ENCODE results near the gene ZNF491.

ZNF491 gene

DNA sequence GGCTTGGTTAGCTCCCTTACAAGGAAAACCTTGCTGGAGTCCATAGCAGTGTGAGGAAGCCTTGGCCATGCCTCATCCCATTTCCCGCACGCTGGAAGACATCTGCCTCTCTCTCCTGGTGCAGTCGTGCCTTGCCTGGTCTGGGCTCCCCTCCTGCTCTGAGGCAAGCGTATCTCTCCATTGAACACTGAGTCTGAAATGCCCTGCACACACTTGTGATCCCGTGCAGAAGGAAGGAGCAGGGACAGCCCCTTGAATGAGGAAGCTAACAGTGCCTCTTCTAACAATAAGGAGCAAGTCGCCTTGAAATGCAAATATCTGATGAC, 15.3 kb downstream of the ZNF491 start:
- H3K27ac ChIP-seq (ENCODE audit: extremely low read depth, low read depth, low read length) = no peak overlapping the region
- POLR2A ChIA-PET = interaction anchor here (0.6 to 1.3 kb wide), 7 partner anchors 12 to 628 kb away, joined by 3 to 4 read pairs (median 3); partner anchors contain the start of genes ELOF1, ZNF443, ZNF625 and ZNF69
- CTCF ChIA-PET = interaction anchor here (0.6 to 4.2 kb wide), 5 partner anchors 16 to 692 kb away, joined by 3 to 29 read pairs (median 3); partner anchors contain the start of gene ZNF491
- peak overlapping the region; percentile 87 for H3K4me3 ChIP-seq (ENCODE audit: low read depth, low read length)
- no peaks in the 10 kb centered on the region for H3K9me3 ChIP-seq (ENCODE audit: control insufficient read depth, insufficient read depth, low read depth, low read length)
- H3K36me3 ChIP-seq (ENCODE audit: control insufficient read depth in 2 of 2, insufficient read depth in 1 of 2, low read length in 2 of 2) = peaks cover 0 to 4% of the 10 kb centered on the region in 2 experiments; a peak in 1 of 3 replicates
- no peaks in the 10 kb centered on the region for H3K4me1 ChIP-seq (ENCODE audit: control insufficient read depth, insufficient read depth, low read length)
- TF ChIP-seq ZBTB17 (tag by site-specific recombination; IDR thresholded peaks at IDR 0.05) (peak; percentile 95; the same call in 1 of the 2 replicates), HOXA7 (CRISPR knock-in tag; IDR thresholded peaks at IDR 0.05; ENCODE audit: borderline replicate concordance) (no peak), ZNF426 (tag by site-specific recombination; IDR thresholded peaks at IDR 0.05) (no peak), ZNF335 (tag by site-specific recombination; conservative IDR thresholded peaks at IDR 0.05) (peak; percentile 82), ZNF561 (tag by site-specific recombination; IDR thresholded peaks at IDR 0.05; ENCODE audit: borderline replicate concordance) (no peak), TRIM28 (IDR thresholded peaks at IDR 0.05; ENCODE audit: borderline replicate concordance, low read length) (0 out of 2 replicates have a peak, but pooled peaks have one; percentile 73)
- TF ChIP-seq, protein P1, sequence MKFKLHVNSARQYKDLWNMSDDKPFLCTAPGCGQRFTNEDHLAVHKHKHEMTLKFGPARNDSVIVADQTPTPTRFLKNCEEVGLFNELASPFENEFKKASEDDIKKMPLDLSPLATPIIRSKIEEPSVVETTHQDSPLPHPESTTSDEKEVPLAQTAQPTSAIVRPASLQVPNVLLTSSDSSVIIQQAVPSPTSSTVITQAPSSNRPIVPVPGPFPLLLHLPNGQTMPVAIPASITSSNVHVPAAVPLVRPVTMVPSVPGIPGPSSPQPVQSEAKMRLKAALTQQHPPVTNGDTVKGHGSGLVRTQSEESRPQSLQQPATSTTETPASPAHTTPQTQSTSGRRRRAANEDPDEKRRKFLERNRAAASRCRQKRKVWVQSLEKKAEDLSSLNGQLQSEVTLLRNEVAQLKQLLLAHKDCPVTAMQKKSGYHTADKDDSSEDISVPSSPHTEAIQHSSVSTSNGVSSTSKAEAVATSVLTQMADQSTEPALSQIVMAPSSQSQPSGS (tag by site-specific recombination; IDR thresholded peaks at IDR 0.05; ENCODE audit: low read depth) = no peak

- Histone ChIP-seq H3K4me1 (ENCODE audit: control insufficient read depth, insufficient read depth, low read length) (no peaks in the 10 kb centered on the region), H3K36me3 (ENCODE audit: control insufficient read depth in 2 of 2, insufficient read depth in 1 of 2, low read length in 2 of 2) (peaks cover 0 to 5% of the 10 kb centered on the region in 2 experiments; a peak in 2 of 3 replicates), H3K27ac (ENCODE audit: extremely low read depth, low read depth, low read length) (no peak within 1 kb of the TSS; the same call in 1 of the 2 replicates), H3K9me3 (ENCODE audit: control insufficient read depth, insufficient read depth, low read depth, low read length) (no peaks in the 10 kb centered on the region), H3K4me3 (ENCODE audit: low read depth, low read length) (peak within 1 kb of the TSS; percentile 87)
- ChIA-PET POLR2A (interaction anchor here (0.5 to 1.3 kb wide), 7 partner anchors 13 to 627 kb away, joined by 3 to 4 read pairs (median 3); partner anchors contain the start of genes ZNF443 and ZNF625), CTCF (interaction anchor here (0.8 to 4.2 kb wide), 2 partner anchors 16 to 70 kb away, joined by 3 to 29 read pairs; partner anchors contain the start of gene ZNF491)
- no peak for TF ChIP-seq ZNF792 (tag by site-specific recombination; IDR thresholded peaks at IDR 0.05)
- no peak for TF ChIP-seq PRDM6 (tag by site-specific recombination; IDR thresholded peaks at IDR 0.05)
- TF ChIP-seq ZNF140 (tag by site-specific recombination; IDR thresholded peaks at IDR 0.05) = no peak
- no peak for TF ChIP-seq HOXC10 (CRISPR knock-in tag; IDR thresholded peaks at IDR 0.05)
- TF ChIP-seq ZNF341 (tag by site-specific recombination; IDR thresholded peaks at IDR 0.05; ENCODE audit: low read depth) = no peak
- TF ChIP-seq ZNF2 (tag by site-specific recombination; IDR thresholded peaks at IDR 0.05) = peak; percentile 48; the same call in 1 of the 2 replicates
- 0 out of 2 replicates have a peak, but pooled peaks have one; percentile 57 for TF ChIP-seq ZBTB20 (tag by site-specific recombination; IDR thresholded peaks at IDR 0.05)
- no peak for TF ChIP-seq ZNF354C (tag by site-specific recombination; IDR thresholded peaks at IDR 0.05; ENCODE audit: borderline replicate concordance, low read depth)
- no peak for TF ChIP-seq ZNF214 (tag by site-specific recombination; IDR thresholded peaks at IDR 0.05; ENCODE audit: borderline replicate concordance)
- TF ChIP-seq WT1 (tag by site-specific recombination; IDR thresholded peaks at IDR 0.05) = no peak
- TF ChIP-seq ZNF146 (tag by site-specific recombination; IDR thresholded peaks at IDR 0.05) = no peak
- no peak for TF ChIP-seq ZNF544 (tag by site-specific recombination; IDR thresholded peaks at IDR 0.05)
- no peak for TF ChIP-seq ZNF830 (tag by site-specific recombination; IDR thresholded peaks at IDR 0.05; ENCODE audit: low read depth)
- peak; percentile 47 for TF ChIP-seq ZNF629 (tag by site-specific recombination; IDR thresholded peaks at IDR 0.05)
- peak; percentile 45; the same call in 1 of the 2 replicates for TF ChIP-seq KLF1 (tag by site-specific recombination; IDR thresholded peaks at IDR 0.05)
- TF ChIP-seq, protein P2, sequence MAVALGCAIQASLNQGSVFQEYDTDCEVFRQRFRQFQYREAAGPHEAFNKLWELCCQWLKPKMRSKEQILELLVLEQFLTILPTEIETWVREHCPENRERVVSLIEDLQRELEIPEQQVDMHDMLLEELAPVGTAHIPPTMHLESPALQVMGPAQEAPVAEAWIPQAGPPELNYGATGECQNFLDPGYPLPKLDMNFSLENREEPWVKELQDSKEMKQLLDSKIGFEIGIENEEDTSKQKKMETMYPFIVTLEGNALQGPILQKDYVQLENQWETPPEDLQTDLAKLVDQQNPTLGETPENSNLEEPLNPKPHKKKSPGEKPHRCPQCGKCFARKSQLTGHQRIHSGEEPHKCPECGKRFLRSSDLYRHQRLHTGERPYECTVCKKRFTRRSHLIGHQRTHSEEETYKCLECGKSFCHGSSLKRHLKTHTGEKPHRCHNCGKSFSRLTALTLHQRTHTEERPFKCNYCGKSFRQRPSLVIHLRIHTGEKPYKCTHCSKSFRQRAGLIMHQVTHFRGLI (tag by site-specific recombination; IDR thresholded peaks at IDR 0.05) = no peak
- no peak for TF ChIP-seq ZNF558 (tag by site-specific recombination; IDR thresholded peaks at IDR 0.05)
- no peak for TF ChIP-seq GLI2 (tag by site-specific recombination; IDR thresholded peaks at IDR 0.05; ENCODE audit: borderline replicate concordance, low read depth)
- TF ChIP-seq ZNF10 (tag by site-specific recombination; IDR thresholded peaks at IDR 0.05) = peak; percentile 44; the same call in 1 of the 2 replicates
- TF ChIP-seq, protein P3, sequence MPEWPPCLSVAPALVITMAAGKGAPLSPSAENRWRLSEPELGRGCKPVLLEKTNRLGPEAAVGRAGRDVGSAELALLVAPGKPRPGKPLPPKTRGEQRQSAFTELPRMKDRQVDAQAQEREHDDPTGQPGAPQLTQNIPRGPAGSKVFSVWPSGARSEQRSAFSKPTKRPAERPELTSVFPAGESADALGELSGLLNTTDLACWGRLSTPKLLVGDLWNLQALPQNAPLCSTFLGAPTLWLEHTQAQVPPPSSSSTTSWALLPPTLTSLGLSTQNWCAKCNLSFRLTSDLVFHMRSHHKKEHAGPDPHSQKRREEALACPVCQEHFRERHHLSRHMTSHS (tag by site-specific recombination; IDR thresholded peaks at IDR 0.05) = no peak
Measured at GRCh38 chr19:11814029-11814699, 15.8 kb downstream of the ZNF491 start, which contains the start of gene ZNF440. Gene ZNF440, plus strand, starts transcription at chr19:11814273. Its CDS starts 175 bp downstream, at chr19:11814448.
